ENCODE results near the gene FAM3A. TPM values are rescaled to one million over a fixed set of nuclear protein-coding genes. Genes with fewer than 3 reads are reported as not detected.

FAM3A gene
- total and polyA plus RNA-seq, 2 of the 8 experiments (the other 6 are each of a cell fraction or from before 2014, with no cell fraction given) = 16.2 to 18.6 TPM

- peaks cover 3% of the 10 kb centered on the region; the same call in 1 of the 2 replicates for H3K23me2 ChIP-seq (ENCODE audit: low read depth, low read length)
- no peaks in the 10 kb centered on the region for H3K79me2 ChIP-seq (ENCODE audit: control insufficient read depth in 1 of 2, insufficient read depth in 2 of 2, low read length in 2 of 2)
- no peak overlapping the region for H4K91ac ChIP-seq (replicated peaks; ENCODE audit: insufficient read length, low read length)
- no peak for TF ChIP-seq SAP30 (IDR thresholded peaks at IDR 0.05; ENCODE audit: insufficient read depth, insufficient replicate concordance, low read length)
- no peak for TF ChIP-seq NANOG (IDR thresholded peaks at IDR 0.05; ENCODE audit: insufficient read depth, low read depth, low read length, poor library complexity, severe bottlenecking)
- no peak for TF ChIP-seq NRF1 (IDR thresholded peaks at IDR 0.05; ENCODE audit: low read depth, low read length)
- WGBS, 2 experiments (ENCODE audit: extremely low coverage in 1 of 2, insufficient coverage in 1 of 2, insufficient read length in 1 of 2, insufficient replicate concordance in 2 of 2, low coverage in 1 of 2, low lambda C conversion rate in 2 of 2, missing lambda C conversion rate in 1 of 2) = 81% methylated on average over 7 of the region's 12 CpGs; no CpG with 5 or more reads in 1 of the 2 experiments
- no peak overlapping the region for H3K4me2 ChIP-seq (ENCODE audit: insufficient read depth in 1 of 2, low read depth in 2 of 2, low read length in 2 of 2)
- DNase-seq (ENCODE audit: low read depth in 1 of 2, low spot score in 2 of 2) = no peak
- H3K14ac ChIP-seq (ENCODE audit: insufficient read length) = no peak overlapping the region
- FAIRE-seq = no peak
- H3K79me1 ChIP-seq (ENCODE audit: low read depth, low read length) = no peaks in the 10 kb centered on the region; the same call in 1 of the 2 replicates
- ChIA-PET POLR2A (ENCODE audit: partially characterized antibody) (no interaction called here), CTCF (ENCODE audit: partially characterized antibody) (interaction anchor here (0.6 kb wide), 1 partner anchor 66 kb away, joined by 5 read pairs; no protein-coding TSS in a partner anchor)
- no peak overlapping the region for H2AFZ ChIP-seq (ENCODE audit: low read length)
- no peak overlapping the region for H2BK15ac ChIP-seq (ENCODE audit: low read length)
- no peaks in the 10 kb centered on the region for H3K27me3 ChIP-seq (replicated peaks in 1 of 4; ENCODE audit: control insufficient read depth in 3 of 4, extremely low read depth in 1 of 4, insufficient read depth in 3 of 4, low read length in 3 of 4)
- H4K20me1 ChIP-seq (replicated peaks in 1 of 2; ENCODE audit: control insufficient read depth in 1 of 2, insufficient read depth in 2 of 2, low read length in 2 of 2) = peaks cover 0 to 4% of the 10 kb centered on the region in 2 experiments
- H3K9me3 ChIP-seq (ENCODE audit: insufficient read depth in 2 of 2, low read depth in 1 of 2, low read length in 1 of 2) = no peaks in the 10 kb centered on the region; a peak in 1 of 4 replicates
- H3K9ac ChIP-seq (replicated peaks in 1 of 4; ENCODE audit: extremely low read depth in 1 of 4, low read depth in 3 of 4, low read length in 3 of 4) = no peak overlapping the region
- H3K56ac ChIP-seq (replicated peaks; ENCODE audit: insufficient read length, low read depth, low read length) = no peak overlapping the region
- no peak overlapping the region for H2BK12ac ChIP-seq (ENCODE audit: low read depth, low read length)
- peaks cover 0 to 3% (median 1%) of the 10 kb centered on the region in 4 experiments; a peak in 3 of 7 replicates for H3K4me1 ChIP-seq (replicated peaks in 1 of 4; ENCODE audit: control insufficient read depth in 3 of 4, insufficient read depth in 4 of 4, low read length in 3 of 4)
- H2BK20ac ChIP-seq (ENCODE audit: low read length) = no peak overlapping the region
- H2BK5ac ChIP-seq (ENCODE audit: low read depth, low read length) = no peak overlapping the region
- no peak overlapping the region for H2AK5ac ChIP-seq (ENCODE audit: low read depth, low read length)
- no peak overlapping the region for H3K4me3 ChIP-seq (ENCODE audit: extremely low read depth in 1 of 4, insufficient read depth in 2 of 4, low read depth in 3 of 4, low read length in 4 of 4)
- no peak overlapping the region for H3K23ac ChIP-seq (ENCODE audit: insufficient read length)
- H4K5ac ChIP-seq (ENCODE audit: insufficient read length, low read depth, low read length) = no peak overlapping the region
- H2BK120ac ChIP-seq (replicated peaks; ENCODE audit: low read depth, low read length) = no peak overlapping the region
- H3K18ac ChIP-seq (ENCODE audit: extremely low read depth, low read length) = no peak overlapping the region
- no peak overlapping the region for H3K4ac ChIP-seq (replicated peaks; ENCODE audit: insufficient read length, low read depth, low read length)
- peaks cover 0 to 12% (median 6%) of the 10 kb centered on the region in 4 experiments; a peak in 5 of 8 replicates for H3K36me3 ChIP-seq (ENCODE audit: control insufficient read depth in 2 of 4, insufficient read depth in 4 of 4, low read length in 3 of 4)
- H4K8ac ChIP-seq (ENCODE audit: extremely low read depth, insufficient read depth, low read length) = no peak overlapping the region
- no peak overlapping the region for H3K27ac ChIP-seq (ENCODE audit: low read depth, low read length)
Measured at GRCh38 chrX:154541896-154542722, 26.1 kb upstream of the FAM3A start.

Measured in H1 (cell line).